Neural cell (in vitro differentiated cells): Measurements from ENCODE around the gene KRTAP4-3. TPM values are rescaled to one million over a fixed set of nuclear protein-coding genes. Genes with fewer than 3 reads are reported as not detected.
"Not testable (repeated sequence)": the region's sequence is repeated elsewhere in the genome, so short reads cannot be mapped to it uniquely, and the experiment has no call there.

Experiments used
- H2AFZ ChIP-seq: fragments of 200-600, 300-800 bp; sonication (generic), shearing (Covaris generic); 2 replicates; pipeline ENCODE4 v1.6.0; 2014; ENCODE audit warnings: low read depth, mild to moderate bottlenecking, antibody characterized with exemption, low read length, moderate library complexity
- H3F3A ChIP-seq: fragments of 200-600 bp; shearing (Covaris generic); 2 replicates; pipeline ENCODE4 v1.6.1; 2016; ENCODE audit warnings: mild to moderate bottlenecking, moderate library complexity, mixed read lengths, antibody characterized with exemption, low read length; ENCODE audit not compliant: insufficient read depth, poor library complexity, severe bottlenecking
- H3K27ac ChIP-seq: fragments of 200-600, 300-800 bp; sonication (generic), shearing (Covaris generic); 2 replicates; pipeline ENCODE4 v1.5.1; 2014; ENCODE audit warnings: mild to moderate bottlenecking, low read length, moderate library complexity
- H3K27me3 ChIP-seq: fragments of 300-800, 200-600 bp; sonication (generic), shearing (Covaris generic); 2 replicates; pipeline ENCODE4 v1.6.0; 2014; ENCODE audit warnings: mild to moderate bottlenecking, low read depth, low read length, moderate library complexity; ENCODE audit not compliant: insufficient read depth
- H3K36me3 ChIP-seq: fragments of 300-800, 200-600 bp; sonication (generic), shearing (Covaris generic); 2 replicates; pipeline ENCODE4 v1.5.1; 2014; ENCODE audit warnings: mild to moderate bottlenecking, antibody characterized with exemption, low read length, moderate library complexity; ENCODE audit not compliant: insufficient read depth
- H3K4me2 ChIP-seq: fragments of 300-800, 200-600 bp; sonication (generic), shearing (Covaris generic); 2 replicates; pipeline ENCODE4 v1.6.0; 2014; ENCODE audit warnings: mild to moderate bottlenecking, low read length
- H3K4me3 ChIP-seq: fragments of 300-800, 200-600 bp; sonication (generic), shearing (Covaris generic); 2 replicates; pipeline ENCODE4 v1.5.1; 2014; ENCODE audit warnings: mild to moderate bottlenecking, low read length, moderate library complexity
- H3K79me2 ChIP-seq: fragments of 200-600 bp; shearing (Covaris generic); replicated peaks from 2 replicates; pipeline ENCODE4 v1.6.0; 2014; ENCODE audit warnings: mild to moderate bottlenecking, low read length, moderate library complexity; ENCODE audit not compliant: insufficient read depth
- H3K9ac ChIP-seq: fragments of 300-800, 200-600 bp; sonication (generic), shearing (Covaris generic); 2 replicates; pipeline ENCODE4 v1.6.1; 2016; ENCODE audit warnings: mild to moderate bottlenecking, low read length, mixed read lengths
- H3K9me2 ChIP-seq: fragments of 200-600 bp; shearing (Covaris generic); 2 replicates; pipeline ENCODE4 v1.6.1; 2016; ENCODE audit warnings: mild to moderate bottlenecking, low read length, mixed read lengths; ENCODE audit not compliant: insufficient read depth
- H3K9me3 ChIP-seq: fragments of 200-600, 300-800 bp; sonication (generic), shearing (Covaris generic); 2 replicates; pipeline ENCODE4 v1.6.1; 2016; ENCODE audit warnings: mild to moderate bottlenecking, mixed run types, low read length, moderate library complexity, mixed read lengths
- H4K20me1 ChIP-seq: fragments of 200-600 bp; shearing (Covaris generic); 2 replicates; pipeline ENCODE4 v1.6.1; 2016; ENCODE audit warnings: mild to moderate bottlenecking, mixed run types; ENCODE audit not compliant: insufficient read depth
- EP300 ChIP-seq: fragments of 450-650 bp; conservative IDR thresholded peaks from 2 replicates; pipeline ENCODE4 v1.6.1; 2014; ENCODE audit warnings: antibody characterized with exemption, mild to moderate bottlenecking, moderate library complexity; ENCODE audit not compliant: poor library complexity, severe bottlenecking
- EZH2 ChIP-seq: fragments of 200-600, 300-800 bp; shearing (Covaris generic), sonication (generic); IDR thresholded peaks from 2 replicates; pipeline ENCODE4 v1.6.1; 2014; ENCODE audit warnings: antibody characterized with exemption, low read length, borderline replicate concordance, mild to moderate bottlenecking; ENCODE audit not compliant: insufficient read depth, poor library complexity, severe bottlenecking
- MXI1 ChIP-seq: fragments of 450-650 bp; conservative IDR thresholded peaks from 2 replicates; pipeline ENCODE4 v1.6.1; 2014; ENCODE audit warnings: antibody characterized with exemption, mild to moderate bottlenecking; ENCODE audit not compliant: poor library complexity, severe bottlenecking
- POLR2AphosphoS5 ChIP-seq: IDR thresholded peaks from 2 replicates; pipeline ENCODE4 v1.6.1; 2012
- RAD21 ChIP-seq: fragments of 450-650 bp; conservative IDR thresholded peaks from 2 replicates; pipeline ENCODE4 v1.6.1; 2014; ENCODE audit warnings: antibody characterized with exemption, mild to moderate bottlenecking, moderate library complexity
- SMC3 ChIP-seq: fragments of 450-650 bp; conservative IDR thresholded peaks from 2 replicates; pipeline ENCODE4 v1.6.1; 2014; ENCODE audit warnings: antibody characterized with exemption, mild to moderate bottlenecking, moderate library complexity; ENCODE audit not compliant: poor library complexity
- TAF1 ChIP-seq: IDR thresholded peaks from 2 replicates; pipeline ENCODE4 v1.6.1; 2012; ENCODE audit warnings: low read depth
- polyA plus RNA-seq: library from polyadenylated mRNA; depleted of rRNA; stranded (reverse); fragments of >200 nt; gene quantifications from 2 replicates; pipeline ENCODE4 v1.2.3, GENCODE V29; 2014
- TF ChIP-seq, protein P1 (sequence below): fragments of 450-650 bp; IDR thresholded peaks from 2 replicates; pipeline ENCODE4 v1.5.1; 2014; ENCODE audit warnings: antibody characterized with exemption, mild to moderate bottlenecking, moderate library complexity; ENCODE audit not compliant: poor library complexity, severe bottlenecking
- TF ChIP-seq, protein P2 (sequence below): IDR thresholded peaks from 2 replicates; pipeline ENCODE4 v1.6.1; 2012; ENCODE audit warnings: borderline replicate concordance

KRTAP4-3 gene
- polyA plus RNA-seq, 1 donor from 2014 or later, result not detected

DNA sequence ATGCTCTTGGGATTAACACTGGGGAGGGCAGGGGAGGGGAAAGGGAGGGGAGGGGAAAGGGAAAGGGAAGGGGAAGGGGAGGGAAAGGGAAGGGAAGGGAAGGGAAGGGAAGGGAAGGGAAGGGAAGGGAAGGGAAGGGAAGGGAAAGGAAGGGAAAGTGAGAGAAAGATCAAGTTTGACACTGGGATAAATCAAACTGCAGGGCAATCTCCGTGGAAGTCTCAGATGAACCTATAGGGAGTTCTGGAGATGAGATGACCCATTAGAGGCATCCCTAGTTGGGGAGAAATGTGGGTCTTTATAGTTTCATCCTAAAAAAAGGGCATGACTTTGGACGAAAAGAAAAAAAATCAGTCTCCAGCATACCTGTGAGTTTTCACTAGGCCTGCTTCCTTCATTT lies 46.3 kb downstream of the KRTAP4-3 start:
- H3K9ac ChIP-seq, result no peak overlapping the region
- no peaks in the 10 kb centered on the region for H3K9me3 ChIP-seq
- no peaks in the 10 kb centered on the region for H4K20me1 ChIP-seq
- H3K9me2 ChIP-seq, result no peaks in the 10 kb centered on the region
- no peak for TF ChIP-seq EZH2
- TF ChIP-seq, protein P1, sequence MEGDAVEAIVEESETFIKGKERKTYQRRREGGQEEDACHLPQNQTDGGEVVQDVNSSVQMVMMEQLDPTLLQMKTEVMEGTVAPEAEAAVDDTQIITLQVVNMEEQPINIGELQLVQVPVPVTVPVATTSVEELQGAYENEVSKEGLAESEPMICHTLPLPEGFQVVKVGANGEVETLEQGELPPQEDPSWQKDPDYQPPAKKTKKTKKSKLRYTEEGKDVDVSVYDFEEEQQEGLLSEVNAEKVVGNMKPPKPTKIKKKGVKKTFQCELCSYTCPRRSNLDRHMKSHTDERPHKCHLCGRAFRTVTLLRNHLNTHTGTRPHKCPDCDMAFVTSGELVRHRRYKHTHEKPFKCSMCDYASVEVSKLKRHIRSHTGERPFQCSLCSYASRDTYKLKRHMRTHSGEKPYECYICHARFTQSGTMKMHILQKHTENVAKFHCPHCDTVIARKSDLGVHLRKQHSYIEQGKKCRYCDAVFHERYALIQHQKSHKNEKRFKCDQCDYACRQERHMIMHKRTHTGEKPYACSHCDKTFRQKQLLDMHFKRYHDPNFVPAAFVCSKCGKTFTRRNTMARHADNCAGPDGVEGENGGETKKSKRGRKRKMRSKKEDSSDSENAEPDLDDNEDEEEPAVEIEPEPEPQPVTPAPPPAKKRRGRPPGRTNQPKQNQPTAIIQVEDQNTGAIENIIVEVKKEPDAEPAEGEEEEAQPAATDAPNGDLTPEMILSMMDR, result no peak
- TF ChIP-seq TAF1, result no peak
- TF ChIP-seq POLR2AphosphoS5, result no peak
- TF ChIP-seq RAD21, result no peak
- TF ChIP-seq SMC3, result no peak
- TF ChIP-seq EP300, result no peak
- no peak for TF ChIP-seq MXI1
- no peak overlapping the region for H2AFZ ChIP-seq
- H3K4me3 ChIP-seq, result no peak overlapping the region
- H3K36me3 ChIP-seq, result no peaks in the 10 kb centered on the region
- H3K27me3 ChIP-seq, result no peaks in the 10 kb centered on the region
- no peaks in the 10 kb centered on the region for H3K79me2 ChIP-seq
- H3K27ac ChIP-seq, result no peak overlapping the region
- no peaks in the 10 kb centered on the region for H3F3A ChIP-seq
- H3K4me2 ChIP-seq, result no peak overlapping the region

DNA sequence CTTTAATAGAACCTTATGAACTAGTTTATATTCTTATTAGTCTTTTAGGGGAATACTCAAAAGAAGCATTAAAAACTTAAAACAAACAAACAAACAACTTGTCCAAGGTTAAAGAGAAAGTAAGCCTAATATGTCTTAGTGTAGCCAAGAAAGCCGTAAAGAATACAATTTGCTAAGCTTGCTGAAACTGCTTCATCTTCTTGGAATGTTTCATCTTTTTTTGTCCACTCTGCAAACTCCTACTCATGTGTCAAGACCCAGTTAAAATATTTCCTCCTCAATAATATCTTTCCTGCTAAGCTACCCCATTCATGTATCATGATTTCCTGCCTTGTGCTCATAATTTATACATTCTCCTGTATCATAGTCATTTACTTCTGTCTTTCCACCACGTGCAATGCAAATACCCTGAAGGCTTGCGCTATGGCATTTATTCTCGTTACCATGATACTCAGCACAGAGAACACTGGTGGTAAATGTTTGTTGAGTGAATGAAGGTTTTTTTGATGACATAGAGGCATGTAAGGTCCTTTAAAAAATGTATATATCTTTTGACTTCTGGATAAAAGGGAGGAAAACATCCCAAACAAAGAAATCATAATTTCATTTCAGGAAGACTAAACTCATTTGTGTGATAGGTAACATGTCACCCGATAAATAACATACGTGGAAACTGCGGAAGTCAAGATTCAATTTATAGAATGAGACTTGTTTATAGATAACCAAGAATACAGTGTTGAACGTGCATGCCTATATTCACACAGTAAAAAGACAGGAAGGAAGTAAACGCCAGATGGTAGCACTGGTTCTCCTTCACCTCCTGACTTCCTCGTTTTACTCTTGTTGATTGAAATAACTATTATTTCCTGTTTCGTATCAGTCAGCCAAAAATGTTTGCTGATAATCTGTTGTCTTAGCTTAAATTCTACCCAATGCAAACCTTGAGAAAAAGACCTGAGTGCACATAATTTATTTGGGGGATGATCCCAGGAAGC lies 48.0 kb downstream of the KRTAP4-3 start:
- H3K27ac ChIP-seq, H3F3A ChIP-seq, H3K4me3 ChIP-seq, H3K9me2 ChIP-seq, H3K27me3 ChIP-seq, H3K4me2 ChIP-seq, H2AFZ ChIP-seq, H3K9me3 ChIP-seq, H4K20me1 ChIP-seq, H3K79me2 ChIP-seq, H3K9ac ChIP-seq, H3K36me3 ChIP-seq: not testable (repeated sequence)

DNA sequence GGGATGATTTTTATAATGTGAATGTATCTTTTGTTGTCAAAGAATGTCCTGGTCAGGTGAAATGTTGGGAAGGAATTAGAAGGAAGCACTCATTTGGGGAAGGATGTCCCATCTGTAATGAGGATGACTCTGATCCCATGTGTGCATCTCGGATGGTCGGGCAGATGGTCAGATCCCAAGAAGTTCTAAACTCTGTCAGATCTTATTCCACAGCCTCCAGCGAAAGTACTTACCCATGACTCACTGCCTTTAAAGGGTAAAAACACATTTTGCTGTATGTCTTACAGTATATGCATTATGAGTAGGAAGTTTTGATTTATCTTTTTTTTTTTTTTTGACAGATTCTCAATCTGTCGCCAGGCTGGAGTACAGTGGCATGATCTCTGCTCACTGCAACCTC lies 49.3 kb downstream of the KRTAP4-3 start:
- Histone ChIP-seq H3K9ac (no peak overlapping the region), H3F3A (no peaks in the 10 kb centered on the region), H4K20me1 (no peaks in the 10 kb centered on the region), H3K4me2 (no peak overlapping the region), H3K27me3 (no peaks in the 10 kb centered on the region), H3K27ac (no peak overlapping the region), H3K9me3 (no peaks in the 10 kb centered on the region), H3K79me2 (no peaks in the 10 kb centered on the region), H2AFZ (no peak overlapping the region), H3K36me3 (no peaks in the 10 kb centered on the region), H3K9me2 (no peaks in the 10 kb centered on the region), H3K4me3 (no peak overlapping the region)
- TF ChIP-seq MXI1, result no peak
- TF ChIP-seq POLR2AphosphoS5, result no peak
- TF ChIP-seq, protein P2, sequence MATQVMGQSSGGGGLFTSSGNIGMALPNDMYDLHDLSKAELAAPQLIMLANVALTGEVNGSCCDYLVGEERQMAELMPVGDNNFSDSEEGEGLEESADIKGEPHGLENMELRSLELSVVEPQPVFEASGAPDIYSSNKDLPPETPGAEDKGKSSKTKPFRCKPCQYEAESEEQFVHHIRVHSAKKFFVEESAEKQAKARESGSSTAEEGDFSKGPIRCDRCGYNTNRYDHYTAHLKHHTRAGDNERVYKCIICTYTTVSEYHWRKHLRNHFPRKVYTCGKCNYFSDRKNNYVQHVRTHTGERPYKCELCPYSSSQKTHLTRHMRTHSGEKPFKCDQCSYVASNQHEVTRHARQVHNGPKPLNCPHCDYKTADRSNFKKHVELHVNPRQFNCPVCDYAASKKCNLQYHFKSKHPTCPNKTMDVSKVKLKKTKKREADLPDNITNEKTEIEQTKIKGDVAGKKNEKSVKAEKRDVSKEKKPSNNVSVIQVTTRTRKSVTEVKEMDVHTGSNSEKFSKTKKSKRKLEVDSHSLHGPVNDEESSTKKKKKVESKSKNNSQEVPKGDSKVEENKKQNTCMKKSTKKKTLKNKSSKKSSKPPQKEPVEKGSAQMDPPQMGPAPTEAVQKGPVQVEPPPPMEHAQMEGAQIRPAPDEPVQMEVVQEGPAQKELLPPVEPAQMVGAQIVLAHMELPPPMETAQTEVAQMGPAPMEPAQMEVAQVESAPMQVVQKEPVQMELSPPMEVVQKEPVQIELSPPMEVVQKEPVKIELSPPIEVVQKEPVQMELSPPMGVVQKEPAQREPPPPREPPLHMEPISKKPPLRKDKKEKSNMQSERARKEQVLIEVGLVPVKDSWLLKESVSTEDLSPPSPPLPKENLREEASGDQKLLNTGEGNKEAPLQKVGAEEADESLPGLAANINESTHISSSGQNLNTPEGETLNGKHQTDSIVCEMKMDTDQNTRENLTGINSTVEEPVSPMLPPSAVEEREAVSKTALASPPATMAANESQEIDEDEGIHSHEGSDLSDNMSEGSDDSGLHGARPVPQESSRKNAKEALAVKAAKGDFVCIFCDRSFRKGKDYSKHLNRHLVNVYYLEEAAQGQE, result no peak
- TF ChIP-seq EP300, result no peak
- TF ChIP-seq EZH2, result no peak
- TF ChIP-seq, protein P1, result no peak
- TF ChIP-seq RAD21, result no peak
- no peak for TF ChIP-seq TAF1
- TF ChIP-seq SMC3, result no peak
